Dedifferentiated amniotic fluid mesenchymal stem cell (primary cell): ENCODE measurements around the gene NEB.
"Not testable (repeated sequence)": the region's sequence is repeated elsewhere in the genome, so short reads cannot be mapped to it uniquely, and the experiment has no call there.

Experiments used
- DNase-seq: peaks from one replicate; pipeline ENCODE4 v3.0.0-alpha.2; 2016; ENCODE audit errors: extremely low spot score

NEB gene

DNA sequence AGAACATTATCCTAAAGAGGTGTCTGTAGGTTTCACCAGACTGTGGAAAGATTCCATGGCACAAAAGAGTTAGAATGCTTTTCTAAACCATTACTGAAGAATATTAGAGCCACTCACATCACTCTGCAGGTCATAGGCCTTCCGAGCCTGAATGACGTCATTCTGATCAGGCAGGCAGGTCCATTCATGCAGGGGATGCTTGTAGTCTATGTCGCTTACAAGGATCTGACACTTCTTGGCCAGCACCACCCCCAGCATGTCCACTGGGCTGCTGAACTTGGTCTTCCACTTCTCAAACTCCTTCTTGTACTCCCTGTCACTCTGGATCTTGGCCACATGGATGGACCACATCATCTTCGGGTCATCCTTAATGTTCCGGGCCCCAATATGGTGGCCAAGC, 120.1 kb downstream of the NEB start:
- DNase-seq = no peak

DNA sequence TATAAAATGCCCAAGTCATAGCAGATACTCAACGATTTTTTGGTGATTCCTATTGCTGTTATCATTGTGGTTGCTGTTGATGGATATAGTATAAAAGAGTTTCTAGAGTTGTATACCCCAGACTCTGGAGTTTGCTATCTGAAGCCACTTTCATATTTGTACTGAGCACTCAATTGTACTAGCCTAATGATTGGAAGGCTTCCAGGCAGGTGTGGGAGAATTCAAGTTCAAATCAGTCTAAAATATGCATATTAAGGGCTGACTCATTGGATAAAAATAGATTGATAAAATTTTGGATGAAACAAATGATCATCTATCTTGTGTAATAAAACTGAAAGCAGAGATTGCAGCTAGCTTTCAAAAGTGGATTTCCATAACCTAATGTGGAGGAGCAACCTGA, 122.9 kb downstream of the NEB start:
- no peak for DNase-seq

DNA sequence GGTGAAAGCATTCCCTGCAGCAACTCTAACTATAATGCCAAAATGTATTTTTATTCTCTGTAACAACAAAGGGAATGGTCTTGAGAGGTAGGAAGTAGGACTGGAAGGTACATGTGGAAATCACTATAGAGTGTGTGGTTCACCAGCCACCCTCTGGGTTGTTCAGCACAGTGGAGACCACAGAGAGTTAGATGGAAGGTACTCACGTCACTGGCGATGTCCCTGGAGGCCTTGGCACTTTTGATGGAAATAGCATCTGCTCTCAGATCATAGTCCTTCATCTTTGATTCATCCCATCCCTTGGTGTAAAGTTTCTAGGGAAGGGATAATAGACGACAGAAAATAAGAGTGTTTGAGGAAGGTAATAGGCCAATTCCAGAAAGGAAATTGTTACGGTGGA, 124.0 kb downstream of the NEB start:
- DNase-seq = no peak

DNA sequence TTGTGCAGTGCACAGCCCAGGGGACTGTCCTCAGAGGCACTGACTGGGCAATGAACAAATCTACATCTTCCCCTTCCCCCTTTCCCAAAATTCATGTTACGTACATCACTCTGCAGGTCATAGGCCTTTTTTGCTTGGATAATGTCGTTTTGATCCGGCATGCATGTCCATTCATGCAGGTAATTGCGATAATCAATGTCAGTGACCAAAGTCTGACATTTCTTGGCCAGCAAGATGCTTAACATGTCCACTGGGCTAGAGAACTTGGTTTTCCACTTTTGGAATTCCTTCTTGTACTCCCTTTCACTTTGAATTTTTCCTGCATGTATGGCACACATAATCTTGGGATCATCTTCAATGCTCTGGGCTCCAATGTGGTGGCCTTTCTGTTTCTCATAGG, 124.6 kb downstream of the NEB start:
- DNase-seq = no peak

DNA sequence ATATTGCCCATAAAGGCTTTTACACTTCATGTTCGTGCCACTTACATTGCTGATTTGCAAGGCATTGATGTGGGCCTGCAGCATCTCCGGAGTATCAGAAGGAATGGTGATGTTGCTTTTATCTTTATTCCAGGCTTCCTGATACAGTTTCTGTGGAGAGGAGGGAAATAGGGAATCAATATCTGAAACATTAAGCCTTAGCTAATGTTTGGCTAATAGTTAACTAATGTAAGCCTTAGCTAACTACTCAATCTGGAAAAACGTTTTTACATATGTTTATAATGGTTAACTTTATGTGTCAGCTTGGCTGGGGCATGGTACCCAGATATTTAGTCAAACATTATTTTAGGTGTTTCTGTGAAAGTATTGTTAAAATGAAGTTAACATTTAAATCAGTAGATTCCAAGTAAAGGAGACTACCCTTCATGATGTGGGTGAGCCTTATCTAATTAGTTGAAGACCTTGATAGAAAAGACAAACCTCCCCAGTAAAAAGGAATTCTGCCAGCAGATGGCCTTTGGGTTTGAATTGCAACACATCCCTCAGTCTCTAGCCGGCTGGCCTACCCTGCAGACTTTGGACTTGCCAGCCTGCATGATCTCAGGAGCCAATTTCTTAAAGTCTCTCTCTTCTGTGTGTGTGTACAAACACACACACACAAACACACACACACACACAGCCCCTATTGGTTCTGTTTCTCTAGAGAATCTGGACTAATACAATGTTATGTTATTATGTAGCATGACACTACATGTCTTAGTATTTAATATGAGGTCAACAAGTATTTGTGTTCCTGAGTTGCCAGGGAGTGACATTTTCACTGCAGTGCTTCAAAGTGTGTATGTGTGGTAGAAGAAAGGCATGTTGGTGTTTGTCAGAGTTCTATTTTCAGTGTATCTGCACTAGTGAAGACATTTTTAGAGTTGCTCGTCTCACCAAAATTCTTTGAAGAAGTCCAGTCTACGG, 126.5 kb downstream of the NEB start:
- not testable (repeated sequence) for DNase-seq

DNA sequence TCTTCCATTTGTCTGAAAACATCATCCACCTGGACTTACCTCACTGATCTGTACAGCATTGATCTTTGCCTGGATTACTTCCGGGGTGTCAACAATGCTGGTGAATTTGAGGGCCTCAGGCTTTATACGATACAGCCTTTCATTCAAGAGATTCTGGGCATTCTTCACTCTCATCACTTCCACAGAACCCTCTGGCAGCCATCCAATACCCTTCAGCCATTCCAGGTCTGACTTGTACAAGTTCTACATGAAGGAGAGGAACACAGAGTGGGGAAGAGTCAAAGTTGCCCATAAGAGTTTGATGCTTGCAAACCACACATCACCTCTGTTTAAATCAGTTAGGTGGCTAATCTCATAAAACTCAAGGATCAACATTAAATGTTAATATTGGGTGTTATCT, 130.7 kb downstream of the NEB start:
- DNase-seq = not testable (repeated sequence)

DNA sequence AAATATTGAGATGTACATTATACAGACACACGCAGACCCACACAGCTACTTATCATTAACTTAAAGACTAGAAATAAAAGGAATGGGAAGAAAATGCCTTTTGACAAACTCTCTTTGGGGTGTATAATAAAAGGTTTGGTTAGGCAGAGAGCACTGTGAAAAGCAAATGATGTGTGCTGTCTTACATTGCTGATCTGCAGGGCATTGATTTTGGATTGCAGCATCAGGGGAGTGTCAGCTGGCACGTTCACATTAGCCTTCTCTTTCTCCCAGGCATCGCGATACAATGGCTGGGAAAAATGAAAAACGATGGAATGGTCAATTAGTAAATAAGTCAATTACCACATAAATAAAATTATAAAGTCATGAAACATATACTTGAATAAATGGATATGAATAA, 131.9 kb downstream of the NEB start:
- DNase-seq = not testable (repeated sequence)

DNA sequence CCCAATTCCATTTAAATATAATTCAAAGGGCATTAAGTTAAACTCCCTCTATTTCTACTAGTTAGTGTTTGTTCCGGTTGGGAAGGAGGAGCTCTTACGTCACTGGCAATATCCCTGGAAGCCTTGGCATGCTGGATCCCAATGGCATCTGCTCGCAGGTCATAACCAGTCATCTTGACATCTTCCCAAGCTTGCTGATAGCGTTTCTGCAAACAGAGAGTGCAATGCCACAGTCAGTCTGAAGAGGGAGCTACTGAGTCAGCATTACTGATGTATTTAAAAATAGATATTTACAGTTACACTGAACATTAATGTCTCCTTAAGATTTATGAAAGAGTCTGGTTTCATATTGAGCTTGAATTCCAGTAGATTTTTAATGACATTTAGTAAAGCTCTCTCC, 132.5 kb downstream of the NEB start:
- DNase-seq = not testable (repeated sequence)

DNA sequence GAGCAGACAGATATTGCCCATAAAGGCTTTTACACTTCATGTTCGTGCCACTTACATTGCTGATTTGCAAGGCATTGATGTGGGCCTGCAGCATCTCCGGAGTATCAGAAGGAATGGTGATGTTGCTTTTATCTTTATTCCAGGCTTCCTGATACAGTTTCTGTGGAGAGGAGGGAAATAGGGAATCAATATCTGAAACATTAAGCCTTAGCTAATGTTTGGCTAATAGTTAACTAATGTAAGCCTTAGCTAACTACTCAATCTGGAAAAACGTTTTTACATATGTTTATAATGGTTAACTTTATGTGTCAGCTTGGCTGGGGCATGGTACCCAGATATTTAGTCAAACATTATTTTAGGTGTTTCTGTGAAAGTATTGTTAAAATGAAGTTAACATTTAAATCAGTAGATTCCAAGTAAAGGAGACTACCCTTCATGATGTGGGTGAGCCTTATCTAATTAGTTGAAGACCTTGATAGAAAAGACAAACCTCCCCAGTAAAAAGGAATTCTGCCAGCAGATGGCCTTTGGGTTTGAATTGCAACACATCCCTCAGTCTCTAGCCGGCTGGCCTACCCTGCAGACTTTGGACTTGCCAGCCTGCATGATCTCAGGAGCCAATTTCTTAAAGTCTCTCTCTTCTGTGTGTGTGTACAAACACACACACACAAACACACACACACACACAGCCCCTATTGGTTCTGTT, 137.2 kb downstream of the NEB start:
- not testable (repeated sequence) for DNase-seq

DNA sequence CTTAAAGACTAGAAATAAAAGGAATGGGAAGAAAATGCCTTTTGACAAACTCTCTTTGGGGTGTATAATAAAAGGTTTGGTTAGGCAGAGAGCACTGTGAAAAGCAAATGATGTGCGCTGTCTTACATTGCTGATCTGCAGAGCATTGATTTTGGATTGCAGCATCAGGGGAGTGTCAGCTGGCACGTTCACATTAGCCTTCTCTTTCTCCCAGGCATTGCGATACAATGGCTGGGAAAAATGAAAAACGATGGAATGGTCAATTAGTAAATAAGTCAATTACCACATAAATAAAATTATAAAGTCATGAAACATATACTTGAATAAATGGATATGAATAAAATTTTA, 142.4 kb downstream of the NEB start:
- DNase-seq = not testable (repeated sequence)

DNA sequence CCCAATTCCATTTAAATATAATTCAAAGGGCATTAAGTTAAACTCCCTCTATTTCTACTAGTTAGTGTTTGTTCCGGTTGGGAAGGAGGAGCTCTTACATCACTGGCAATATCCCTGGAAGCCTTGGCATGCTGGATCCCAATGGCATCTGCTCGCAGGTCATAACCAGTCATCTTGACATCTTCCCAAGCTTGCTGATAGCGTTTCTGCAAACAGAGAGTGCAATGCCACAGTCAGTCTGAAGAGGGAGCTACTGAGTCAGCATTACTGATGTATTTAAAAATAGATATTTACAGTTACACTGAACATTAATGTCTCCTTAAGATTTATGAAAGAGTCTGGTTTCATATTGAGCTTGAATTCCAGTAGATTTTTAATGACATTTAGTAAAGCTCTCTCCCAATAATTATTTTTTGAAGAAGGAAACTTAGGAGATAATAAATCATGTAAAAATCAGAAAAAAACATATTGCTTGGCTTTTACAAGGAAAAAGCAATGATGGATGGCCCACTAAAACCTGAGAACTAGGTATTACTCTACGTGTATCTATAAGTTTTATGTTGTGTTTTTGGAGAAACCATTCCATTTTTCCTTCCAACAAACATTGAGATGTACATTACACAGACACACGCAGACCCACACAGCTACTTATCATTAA, 142.9 kb downstream of the NEB start:
- not testable (repeated sequence) for DNase-seq

DNA sequence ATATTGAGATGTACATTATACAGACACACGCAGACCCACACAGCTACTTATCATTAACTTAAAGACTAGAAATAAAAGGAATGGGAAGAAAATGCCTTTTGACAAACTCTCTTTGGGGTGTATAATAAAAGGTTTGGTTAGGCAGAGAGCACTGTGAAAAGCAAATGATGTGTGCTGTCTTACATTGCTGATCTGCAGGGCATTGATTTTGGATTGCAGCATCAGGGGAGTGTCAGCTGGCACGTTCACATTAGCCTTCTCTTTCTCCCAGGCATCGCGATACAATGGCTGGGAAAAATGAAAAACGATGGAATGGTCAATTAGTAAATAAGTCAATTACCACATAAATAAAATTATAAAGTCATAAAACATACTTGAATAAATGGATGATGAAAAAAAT, 153.0 kb downstream of the NEB start:
- not testable (repeated sequence) for DNase-seq

DNA sequence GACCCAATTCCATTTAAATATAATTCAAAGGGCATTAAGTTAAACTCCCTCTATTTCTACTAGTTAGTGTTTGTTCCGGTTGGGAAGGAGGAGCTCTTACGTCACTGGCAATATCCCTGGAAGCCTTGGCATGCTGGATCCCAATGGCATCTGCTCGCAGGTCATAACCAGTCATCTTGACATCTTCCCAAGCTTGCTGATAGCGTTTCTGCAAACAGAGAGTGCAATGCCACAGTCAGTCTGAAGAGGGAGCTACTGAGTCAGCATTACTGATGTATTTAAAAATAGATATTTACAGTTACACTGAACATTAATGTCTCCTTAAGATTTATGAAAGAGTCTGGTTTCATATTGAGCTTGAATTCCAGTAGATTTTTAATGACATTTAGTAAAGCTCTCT, 153.6 kb downstream of the NEB start:
- DNase-seq = not testable (repeated sequence)

DNA sequence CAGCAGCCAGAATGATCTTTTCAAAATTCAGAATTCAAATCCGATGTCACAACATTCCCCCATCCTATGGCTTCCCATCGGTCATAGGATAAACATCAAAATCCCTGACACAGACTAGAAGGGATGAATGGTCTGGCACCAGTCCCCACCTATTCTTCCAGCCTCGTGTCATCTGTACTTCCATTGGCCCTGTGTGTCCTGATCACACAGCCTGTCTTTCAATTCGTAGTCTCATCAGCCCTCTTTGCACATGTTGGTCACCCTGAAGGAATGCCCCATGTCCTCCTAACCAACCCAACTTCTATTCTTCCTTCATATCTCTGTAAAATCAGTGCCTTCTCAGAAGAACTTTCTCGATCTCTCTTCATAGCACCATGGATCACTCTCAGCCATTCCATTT, 157.2 kb downstream of the NEB start:
- no peak for DNase-seq

DNA sequence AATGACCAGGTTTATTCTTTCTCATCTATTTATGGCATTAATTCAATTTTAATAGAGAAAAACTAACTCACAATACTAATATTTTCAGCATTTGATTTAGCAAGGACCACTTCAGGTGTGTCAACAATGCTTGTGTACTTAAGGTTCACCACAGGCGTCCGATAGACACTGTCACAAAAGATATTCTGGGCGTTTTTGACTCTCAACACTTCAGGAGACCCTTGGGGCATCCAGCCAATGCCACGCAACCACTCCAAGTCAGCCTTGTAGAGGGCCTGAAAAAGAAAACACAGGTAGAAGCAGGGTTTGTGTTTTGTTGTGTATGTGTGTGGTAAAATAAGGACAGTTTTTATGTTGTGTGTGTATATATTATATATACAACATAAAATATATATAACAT, 158.2 kb downstream of the NEB start:
- no peak for DNase-seq

DNA sequence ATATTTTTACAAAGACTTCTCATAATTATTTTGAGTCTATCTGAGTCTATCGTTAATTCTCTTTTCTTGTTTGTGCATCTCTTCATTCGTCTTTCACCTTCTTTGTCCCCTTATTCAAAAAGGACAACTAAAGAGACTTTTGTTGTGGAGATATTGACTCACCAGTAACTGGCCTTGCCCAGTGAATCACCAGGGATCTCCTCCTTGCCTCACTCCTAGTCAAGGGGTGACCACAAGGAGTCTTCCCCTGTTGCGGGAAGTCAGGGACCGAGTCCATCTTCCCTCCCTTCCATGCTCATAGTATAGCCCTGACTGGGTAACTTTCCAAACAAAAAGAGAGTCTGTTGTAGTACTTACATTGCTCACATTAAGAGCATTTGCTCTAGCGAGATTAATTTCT, 158.9 kb downstream of the NEB start:
- DNase-seq = no peak

DNA sequence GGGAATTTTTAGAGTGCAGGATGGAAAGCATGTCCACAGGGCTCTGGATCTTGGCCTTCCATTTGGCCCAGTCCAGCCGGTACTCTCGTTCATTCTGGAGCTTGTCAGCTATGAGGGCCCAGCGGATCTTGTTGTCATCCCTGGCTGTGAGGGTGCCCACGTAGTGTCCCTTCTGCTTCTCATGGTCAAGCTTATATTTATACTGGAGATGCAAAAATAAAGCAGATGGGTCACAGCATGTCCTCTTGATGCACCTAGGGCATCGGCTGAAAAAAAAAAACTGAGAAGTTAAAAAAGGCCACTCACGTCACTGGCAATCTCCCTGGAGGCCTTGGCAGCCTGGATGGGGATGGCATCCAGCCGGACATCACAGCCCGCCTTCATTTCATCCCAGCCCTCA, 164.1 kb downstream of the NEB start:
- no peak for DNase-seq

DNA sequence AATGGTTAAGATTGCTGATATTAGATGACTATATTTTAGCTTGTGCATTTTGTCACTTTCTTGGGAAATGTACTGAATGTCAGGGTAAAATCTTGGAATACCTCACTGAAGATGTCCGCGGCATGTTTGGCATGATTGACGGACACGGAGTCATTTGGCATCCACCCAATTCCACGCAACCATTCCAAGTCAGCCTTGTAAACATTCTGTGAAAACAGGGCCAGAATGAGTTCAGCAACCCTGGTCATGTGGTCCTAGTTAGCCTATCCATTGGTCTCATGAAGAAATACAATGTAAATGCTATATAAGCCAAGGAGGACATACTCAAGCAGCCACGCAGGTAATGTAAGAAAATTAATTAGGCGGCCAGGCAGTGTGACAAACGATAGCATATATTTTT, 165.1 kb downstream of the NEB start:
- DNase-seq = no peak

DNA sequence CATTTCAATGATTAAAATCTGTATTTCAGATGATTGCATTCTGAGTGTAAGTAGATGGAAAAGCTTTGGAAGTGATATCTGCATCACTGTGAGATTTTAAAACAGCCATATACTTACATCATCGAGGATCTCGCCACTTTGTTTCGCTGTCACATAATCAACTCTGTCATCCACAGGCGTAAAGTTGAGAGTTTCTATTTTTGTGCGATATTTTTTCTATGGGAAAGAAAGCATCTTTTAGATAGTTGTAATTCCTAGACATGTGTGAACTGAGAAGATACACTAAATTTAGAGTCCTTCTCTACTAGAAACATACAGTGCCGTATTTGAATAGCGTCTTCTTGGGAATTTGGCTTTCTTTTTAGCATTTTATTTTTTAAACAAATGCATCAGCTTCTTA, 165.8 kb downstream of the NEB start:
- no peak for DNase-seq

DNA sequence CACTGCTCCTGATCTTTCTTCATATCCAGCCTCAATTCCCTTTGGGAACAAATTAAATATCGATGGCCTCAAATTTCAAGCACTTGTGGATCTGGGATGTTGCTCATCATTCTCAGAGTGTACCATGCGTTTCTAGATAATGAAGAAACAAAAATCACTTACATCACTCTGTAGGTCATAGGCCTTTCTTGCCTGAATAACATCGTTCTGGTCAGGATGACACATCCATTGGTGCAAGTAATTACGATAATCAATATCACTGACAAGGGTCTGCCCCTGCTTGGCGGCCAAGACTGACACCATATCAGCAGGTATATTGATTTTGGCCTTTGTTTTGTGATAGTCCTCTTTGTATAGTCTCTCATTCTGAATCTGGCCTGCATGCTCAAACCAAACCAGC, 167.3 kb downstream of the NEB start:
- no peak for DNase-seq

DNA sequence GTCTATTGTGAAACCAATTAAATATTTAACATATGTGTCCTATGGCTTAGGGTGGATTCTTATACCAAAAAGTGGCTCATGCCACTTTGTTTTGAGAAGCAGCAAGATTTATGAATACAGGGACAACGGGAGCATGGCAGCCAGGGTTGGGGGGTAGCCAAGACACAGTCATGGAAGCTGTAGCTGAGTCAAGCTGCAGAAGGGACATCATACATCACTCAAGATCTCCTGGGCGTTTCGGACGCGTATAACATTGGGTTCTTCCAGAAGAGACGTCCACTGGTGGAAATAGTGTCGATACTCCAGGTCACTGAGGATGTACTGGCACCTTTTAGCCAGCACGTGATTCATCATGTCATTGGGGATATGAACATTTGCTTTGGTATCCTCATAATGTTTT, 171.9 kb downstream of the NEB start:
- no peak for DNase-seq

DNA sequence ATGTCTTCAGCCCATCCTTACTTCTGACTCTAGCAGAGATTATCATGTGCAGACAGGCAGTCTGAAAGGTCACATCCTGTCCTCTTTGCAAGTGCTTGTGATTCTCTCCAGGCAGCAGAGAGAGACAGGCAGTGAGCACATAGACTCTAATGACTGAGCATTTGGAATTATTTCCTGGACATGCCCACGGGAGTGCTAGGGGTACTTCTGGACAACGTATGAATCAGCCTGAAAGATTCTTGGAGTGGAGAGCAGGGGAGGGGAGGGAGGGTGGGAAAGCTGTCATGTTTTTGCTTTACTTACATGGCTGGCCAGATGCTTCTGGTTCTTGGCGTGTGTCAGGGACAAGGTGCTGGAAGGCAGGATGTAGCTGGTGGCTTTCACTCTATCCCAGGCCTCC, 174.0 kb downstream of the NEB start:
- no peak for DNase-seq

DNA sequence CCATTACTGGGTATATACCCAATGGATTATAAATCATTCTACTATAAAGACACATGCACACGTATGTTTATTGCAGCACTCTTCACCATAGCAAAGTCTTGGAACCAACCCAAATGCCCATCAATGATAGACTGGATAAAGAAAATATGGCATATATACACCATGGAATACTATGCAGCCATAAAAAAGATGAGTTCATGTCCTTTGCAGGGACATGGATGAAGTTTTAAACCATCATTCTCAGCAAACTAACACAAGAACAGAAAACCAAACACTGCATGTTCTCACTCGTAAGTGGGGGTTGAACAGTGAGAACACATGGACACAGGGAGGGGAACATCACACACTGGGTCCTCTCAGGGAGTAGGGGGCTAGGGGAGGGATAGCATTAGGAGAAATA, 174.8 kb downstream of the NEB start:
- DNase-seq = not testable (repeated sequence)
